ENCODE results near the gene NR3C2.

DNA sequence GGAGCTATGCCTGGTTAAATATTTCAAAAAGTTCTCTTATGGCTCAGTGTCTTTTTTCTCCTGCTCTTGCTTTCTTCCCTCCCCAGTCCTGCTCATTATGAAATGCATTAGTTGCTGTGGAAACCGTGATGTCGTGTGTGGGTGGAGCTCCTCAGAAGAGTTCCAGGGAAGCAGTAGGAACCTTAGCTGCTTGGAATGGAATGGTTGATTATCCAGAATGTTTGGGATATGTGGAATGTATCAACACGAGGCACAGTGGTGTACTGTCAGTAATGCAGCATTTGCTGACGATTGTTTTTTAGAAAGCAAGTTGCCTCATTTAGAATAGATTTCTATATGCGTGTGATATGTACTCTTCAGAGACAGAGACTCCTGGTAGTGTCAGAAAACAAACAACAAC lies 377.1 kb downstream of the NR3C2 start:
- no peak for TF ChIP-seq EP300 (conservative IDR thresholded peaks at IDR 0.05; ENCODE audit: poor library complexity, severe bottlenecking)
- TF ChIP-seq, protein P1, sequence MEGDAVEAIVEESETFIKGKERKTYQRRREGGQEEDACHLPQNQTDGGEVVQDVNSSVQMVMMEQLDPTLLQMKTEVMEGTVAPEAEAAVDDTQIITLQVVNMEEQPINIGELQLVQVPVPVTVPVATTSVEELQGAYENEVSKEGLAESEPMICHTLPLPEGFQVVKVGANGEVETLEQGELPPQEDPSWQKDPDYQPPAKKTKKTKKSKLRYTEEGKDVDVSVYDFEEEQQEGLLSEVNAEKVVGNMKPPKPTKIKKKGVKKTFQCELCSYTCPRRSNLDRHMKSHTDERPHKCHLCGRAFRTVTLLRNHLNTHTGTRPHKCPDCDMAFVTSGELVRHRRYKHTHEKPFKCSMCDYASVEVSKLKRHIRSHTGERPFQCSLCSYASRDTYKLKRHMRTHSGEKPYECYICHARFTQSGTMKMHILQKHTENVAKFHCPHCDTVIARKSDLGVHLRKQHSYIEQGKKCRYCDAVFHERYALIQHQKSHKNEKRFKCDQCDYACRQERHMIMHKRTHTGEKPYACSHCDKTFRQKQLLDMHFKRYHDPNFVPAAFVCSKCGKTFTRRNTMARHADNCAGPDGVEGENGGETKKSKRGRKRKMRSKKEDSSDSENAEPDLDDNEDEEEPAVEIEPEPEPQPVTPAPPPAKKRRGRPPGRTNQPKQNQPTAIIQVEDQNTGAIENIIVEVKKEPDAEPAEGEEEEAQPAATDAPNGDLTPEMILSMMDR (IDR thresholded peaks at IDR 0.05; ENCODE audit: poor library complexity, severe bottlenecking): no peak
- TF ChIP-seq EZH2 (IDR thresholded peaks at IDR 0.05; ENCODE audit: borderline replicate concordance, insufficient read depth, low read length, poor library complexity, severe bottlenecking): no peak
- no peak for TF ChIP-seq TAF1 (IDR thresholded peaks at IDR 0.05; ENCODE audit: low read depth)
- TF ChIP-seq SMC3 (conservative IDR thresholded peaks at IDR 0.05; ENCODE audit: poor library complexity): no peak
- no peak for TF ChIP-seq POLR2AphosphoS5 (IDR thresholded peaks at IDR 0.05)
- TF ChIP-seq MXI1 (conservative IDR thresholded peaks at IDR 0.05; ENCODE audit: poor library complexity, severe bottlenecking): no peak
- no peak for TF ChIP-seq RAD21 (conservative IDR thresholded peaks at IDR 0.05)
- TF ChIP-seq, protein P2, sequence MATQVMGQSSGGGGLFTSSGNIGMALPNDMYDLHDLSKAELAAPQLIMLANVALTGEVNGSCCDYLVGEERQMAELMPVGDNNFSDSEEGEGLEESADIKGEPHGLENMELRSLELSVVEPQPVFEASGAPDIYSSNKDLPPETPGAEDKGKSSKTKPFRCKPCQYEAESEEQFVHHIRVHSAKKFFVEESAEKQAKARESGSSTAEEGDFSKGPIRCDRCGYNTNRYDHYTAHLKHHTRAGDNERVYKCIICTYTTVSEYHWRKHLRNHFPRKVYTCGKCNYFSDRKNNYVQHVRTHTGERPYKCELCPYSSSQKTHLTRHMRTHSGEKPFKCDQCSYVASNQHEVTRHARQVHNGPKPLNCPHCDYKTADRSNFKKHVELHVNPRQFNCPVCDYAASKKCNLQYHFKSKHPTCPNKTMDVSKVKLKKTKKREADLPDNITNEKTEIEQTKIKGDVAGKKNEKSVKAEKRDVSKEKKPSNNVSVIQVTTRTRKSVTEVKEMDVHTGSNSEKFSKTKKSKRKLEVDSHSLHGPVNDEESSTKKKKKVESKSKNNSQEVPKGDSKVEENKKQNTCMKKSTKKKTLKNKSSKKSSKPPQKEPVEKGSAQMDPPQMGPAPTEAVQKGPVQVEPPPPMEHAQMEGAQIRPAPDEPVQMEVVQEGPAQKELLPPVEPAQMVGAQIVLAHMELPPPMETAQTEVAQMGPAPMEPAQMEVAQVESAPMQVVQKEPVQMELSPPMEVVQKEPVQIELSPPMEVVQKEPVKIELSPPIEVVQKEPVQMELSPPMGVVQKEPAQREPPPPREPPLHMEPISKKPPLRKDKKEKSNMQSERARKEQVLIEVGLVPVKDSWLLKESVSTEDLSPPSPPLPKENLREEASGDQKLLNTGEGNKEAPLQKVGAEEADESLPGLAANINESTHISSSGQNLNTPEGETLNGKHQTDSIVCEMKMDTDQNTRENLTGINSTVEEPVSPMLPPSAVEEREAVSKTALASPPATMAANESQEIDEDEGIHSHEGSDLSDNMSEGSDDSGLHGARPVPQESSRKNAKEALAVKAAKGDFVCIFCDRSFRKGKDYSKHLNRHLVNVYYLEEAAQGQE (IDR thresholded peaks at IDR 0.05; ENCODE audit: borderline replicate concordance): peak; percentile 57

Data from neural cell (in vitro differentiated cells).